Measurements from ENCODE around the gene RBM14.

Gene RBM14

DNA sequence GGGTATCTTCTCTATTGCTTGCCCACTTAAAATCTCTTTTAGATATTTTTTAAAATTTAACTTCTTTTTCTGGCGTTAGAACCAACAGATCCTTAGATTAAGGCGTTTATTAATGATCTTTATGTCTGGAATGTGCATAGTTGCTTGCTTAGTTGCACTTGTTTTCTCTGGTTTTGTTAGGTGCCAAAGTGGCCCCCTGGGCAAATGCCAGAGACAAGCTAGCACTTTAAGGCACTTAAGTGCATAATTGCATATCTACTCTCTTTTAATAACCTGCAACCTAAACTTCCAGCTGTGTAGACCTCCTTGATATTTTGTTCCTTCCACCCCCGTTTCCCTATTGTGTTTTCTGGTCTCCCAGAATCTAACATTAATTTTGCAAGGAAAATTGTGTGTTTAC, 25.4 kb downstream of the RBM14 start:
- H3K4me3 ChIP-seq (ENCODE audit: control insufficient read depth, low read depth, low read length): peak overlapping the region; percentile 9
- TF ChIP-seq, protein P1, sequence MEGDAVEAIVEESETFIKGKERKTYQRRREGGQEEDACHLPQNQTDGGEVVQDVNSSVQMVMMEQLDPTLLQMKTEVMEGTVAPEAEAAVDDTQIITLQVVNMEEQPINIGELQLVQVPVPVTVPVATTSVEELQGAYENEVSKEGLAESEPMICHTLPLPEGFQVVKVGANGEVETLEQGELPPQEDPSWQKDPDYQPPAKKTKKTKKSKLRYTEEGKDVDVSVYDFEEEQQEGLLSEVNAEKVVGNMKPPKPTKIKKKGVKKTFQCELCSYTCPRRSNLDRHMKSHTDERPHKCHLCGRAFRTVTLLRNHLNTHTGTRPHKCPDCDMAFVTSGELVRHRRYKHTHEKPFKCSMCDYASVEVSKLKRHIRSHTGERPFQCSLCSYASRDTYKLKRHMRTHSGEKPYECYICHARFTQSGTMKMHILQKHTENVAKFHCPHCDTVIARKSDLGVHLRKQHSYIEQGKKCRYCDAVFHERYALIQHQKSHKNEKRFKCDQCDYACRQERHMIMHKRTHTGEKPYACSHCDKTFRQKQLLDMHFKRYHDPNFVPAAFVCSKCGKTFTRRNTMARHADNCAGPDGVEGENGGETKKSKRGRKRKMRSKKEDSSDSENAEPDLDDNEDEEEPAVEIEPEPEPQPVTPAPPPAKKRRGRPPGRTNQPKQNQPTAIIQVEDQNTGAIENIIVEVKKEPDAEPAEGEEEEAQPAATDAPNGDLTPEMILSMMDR (IDR thresholded peaks at IDR 0.05; ENCODE audit: control insufficient read depth, insufficient read depth, low read depth, low read length, missing control alignments): no peak
- DNase-seq (ENCODE audit: low read depth): no peak

DNA sequence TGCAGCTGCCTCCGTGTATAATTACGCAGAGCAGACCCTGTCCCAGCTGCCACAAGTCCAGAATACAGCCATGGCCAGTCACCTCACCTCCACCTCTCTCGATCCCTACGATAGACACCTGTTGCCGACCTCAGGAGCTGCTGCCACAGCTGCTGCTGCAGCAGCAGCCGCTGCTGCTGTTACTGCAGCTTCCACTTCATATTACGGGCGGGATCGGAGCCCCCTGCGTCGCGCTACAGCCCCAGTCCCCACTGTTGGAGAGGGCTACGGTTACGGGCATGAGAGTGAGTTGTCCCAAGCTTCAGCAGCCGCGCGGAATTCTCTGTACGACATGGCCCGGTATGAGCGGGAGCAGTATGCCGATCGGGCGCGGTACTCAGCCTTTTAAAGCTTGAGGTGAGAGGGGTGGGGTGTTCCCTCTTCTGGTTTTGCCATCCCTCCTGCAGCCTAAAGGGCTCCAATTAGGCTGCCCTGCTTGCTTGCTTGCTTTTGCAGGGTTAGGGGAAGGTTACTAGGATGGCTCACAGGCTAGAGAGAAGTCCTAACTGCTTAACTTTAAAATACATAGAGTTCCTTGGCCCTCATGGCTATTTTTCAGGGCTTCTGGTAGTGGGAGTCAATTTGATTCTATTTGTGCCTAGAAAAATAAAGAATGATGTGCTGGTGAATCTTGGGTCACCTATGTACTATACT, 27.5 kb downstream of the RBM14 start:
- TF ChIP-seq, protein P1 (IDR thresholded peaks at IDR 0.05; ENCODE audit: control insufficient read depth, insufficient read depth, low read depth, low read length, missing control alignments): no peak
- DNase-seq (ENCODE audit: low read depth): no peak
- no peak overlapping the region for H3K4me3 ChIP-seq (ENCODE audit: control insufficient read depth, low read depth, low read length)

DNA sequence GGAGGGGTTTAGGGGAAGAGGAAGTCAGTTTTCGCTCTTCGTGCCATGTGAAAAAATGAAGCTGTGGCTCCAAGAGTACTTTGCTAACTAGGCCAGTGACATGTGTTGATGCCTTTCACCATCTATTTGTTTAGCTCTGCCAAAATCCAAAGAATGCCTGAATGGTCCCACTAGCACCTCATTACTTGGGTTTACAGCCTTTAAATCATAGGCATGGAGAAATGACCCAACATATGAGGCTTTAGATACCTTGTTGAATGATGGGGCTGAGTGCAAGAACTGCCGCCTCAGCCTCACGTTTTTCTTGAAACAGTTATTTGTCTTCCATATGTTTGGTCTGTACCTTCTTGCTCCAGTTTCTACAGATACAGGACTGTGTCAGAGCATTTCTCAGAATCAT, 30.4 kb downstream of the RBM14 start:
- H3K4me3 ChIP-seq (ENCODE audit: control insufficient read depth, low read depth, low read length): no peak overlapping the region
- TF ChIP-seq, protein P1 (IDR thresholded peaks at IDR 0.05; ENCODE audit: control insufficient read depth, insufficient read depth, low read depth, low read length, missing control alignments): no peak
- DNase-seq (ENCODE audit: low read depth): no peak

DNA sequence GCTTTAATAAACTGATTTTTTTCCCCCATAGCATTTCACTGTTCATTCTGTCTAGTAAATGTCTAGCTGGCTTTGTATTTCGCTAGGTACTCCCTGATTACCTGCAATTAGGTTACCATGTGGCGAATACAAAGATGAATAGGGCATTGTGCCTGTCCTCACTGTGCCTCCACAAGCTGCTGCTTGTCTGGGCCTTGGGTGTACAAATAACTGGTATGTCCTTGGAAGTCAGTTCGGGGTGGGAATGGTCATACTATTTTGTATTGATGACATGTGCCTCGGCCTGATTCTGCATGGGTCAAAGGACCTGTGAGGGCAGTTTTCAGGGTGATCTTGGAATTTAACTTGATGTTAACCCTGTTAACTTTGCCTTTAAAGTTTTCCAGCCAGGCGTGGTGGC, 33.5 kb downstream of the RBM14 start:
- no peak overlapping the region for H3K4me3 ChIP-seq (ENCODE audit: control insufficient read depth, low read depth, low read length)
- TF ChIP-seq, protein P1 (IDR thresholded peaks at IDR 0.05; ENCODE audit: control insufficient read depth, insufficient read depth, low read depth, low read length, missing control alignments): no peak
- no peak for DNase-seq (ENCODE audit: low read depth)

DNA sequence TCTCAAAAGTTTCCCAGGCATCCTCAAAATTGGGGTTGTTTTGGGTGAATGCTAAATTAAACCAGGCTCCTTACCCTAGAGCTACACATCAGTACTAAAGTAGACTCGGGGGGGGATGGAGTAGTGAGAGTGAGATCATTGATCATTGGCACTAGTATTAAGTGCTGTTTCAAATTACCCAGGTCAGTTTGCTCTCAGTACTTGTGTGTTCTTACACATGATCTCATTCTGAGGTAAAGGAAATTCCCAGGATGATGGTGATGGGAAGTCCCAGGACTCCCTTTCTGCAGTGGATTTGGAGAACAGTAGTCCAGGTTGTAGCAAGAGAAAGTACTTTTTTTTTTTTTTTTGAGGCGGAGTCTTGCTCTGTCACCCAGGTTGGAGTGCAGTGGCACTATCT, 34.6 kb downstream of the RBM14 start:
- TF ChIP-seq, protein P1 (IDR thresholded peaks at IDR 0.05; ENCODE audit: control insufficient read depth, insufficient read depth, low read depth, low read length, missing control alignments): no peak
- H3K4me3 ChIP-seq (ENCODE audit: control insufficient read depth, low read depth, low read length): no peak overlapping the region
- DNase-seq (ENCODE audit: low read depth): no peak

DNA sequence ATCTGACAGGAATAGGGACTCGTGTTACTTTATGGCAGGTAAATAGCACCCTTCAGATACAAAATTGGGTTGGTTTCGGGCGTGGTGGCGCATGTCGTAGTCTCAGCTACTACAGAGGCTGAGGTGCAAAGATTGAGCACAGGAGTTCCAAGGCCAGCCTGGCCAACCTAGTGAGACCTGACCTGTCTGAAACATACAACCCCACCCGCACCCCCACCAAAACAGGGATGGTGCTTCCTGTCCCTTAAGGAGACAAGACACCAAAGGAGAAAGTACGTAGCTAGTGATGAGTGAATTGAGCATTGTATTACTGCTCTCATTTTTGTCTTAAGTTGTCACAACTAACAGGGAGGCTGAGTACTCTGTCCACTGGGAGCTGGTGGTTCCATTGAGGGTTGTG, 36.2 kb downstream of the RBM14 start:
- H3K4me3 ChIP-seq (ENCODE audit: control insufficient read depth, low read depth, low read length): no peak overlapping the region
- DNase-seq (ENCODE audit: low read depth): no peak
- TF ChIP-seq, protein P1 (IDR thresholded peaks at IDR 0.05; ENCODE audit: control insufficient read depth, insufficient read depth, low read depth, low read length, missing control alignments): no peak

Data from AG09309 (cell line).